ENCODE data around the gene FRMD4A.

DNA sequence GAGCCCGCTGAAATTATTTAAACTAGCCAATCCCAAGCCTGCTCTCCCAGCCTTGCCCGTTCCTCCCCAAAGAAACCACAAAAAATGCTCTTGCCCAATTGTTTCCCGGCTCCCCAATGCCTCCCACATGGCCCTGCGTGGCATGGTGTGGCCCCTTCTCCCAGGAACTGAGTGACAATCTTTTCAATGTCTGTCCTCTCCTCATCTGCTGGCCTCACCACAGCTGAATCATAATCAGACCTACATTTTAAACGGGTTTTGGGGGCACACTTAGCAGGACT, 542.5 kb downstream of the FRMD4A start:
- TF ChIP-seq, protein P1, sequence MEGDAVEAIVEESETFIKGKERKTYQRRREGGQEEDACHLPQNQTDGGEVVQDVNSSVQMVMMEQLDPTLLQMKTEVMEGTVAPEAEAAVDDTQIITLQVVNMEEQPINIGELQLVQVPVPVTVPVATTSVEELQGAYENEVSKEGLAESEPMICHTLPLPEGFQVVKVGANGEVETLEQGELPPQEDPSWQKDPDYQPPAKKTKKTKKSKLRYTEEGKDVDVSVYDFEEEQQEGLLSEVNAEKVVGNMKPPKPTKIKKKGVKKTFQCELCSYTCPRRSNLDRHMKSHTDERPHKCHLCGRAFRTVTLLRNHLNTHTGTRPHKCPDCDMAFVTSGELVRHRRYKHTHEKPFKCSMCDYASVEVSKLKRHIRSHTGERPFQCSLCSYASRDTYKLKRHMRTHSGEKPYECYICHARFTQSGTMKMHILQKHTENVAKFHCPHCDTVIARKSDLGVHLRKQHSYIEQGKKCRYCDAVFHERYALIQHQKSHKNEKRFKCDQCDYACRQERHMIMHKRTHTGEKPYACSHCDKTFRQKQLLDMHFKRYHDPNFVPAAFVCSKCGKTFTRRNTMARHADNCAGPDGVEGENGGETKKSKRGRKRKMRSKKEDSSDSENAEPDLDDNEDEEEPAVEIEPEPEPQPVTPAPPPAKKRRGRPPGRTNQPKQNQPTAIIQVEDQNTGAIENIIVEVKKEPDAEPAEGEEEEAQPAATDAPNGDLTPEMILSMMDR (conservative IDR thresholded peaks at IDR 0.05; ENCODE audit: low read length) = no peak
- TF ChIP-seq EZH2phosphoT487 (IDR thresholded peaks at IDR 0.05; ENCODE audit: borderline replicate concordance, low read depth, low read length) = no peak
